IMR-90 (cell line): ENCODE data around the gene NTM. TPM values are rescaled to one million over a fixed set of nuclear protein-coding genes. Genes with fewer than 3 reads are reported as not detected.

Experiments
- ATAC-seq: fragments of 200-7000 bp; cut with Tn5 transposase; 2 replicates; pipeline ENCODE4 v1.9.1; 2020; ENCODE audit warnings: low read depth, mild to moderate bottlenecking, moderate library complexity
- BruUV-seq: library from RNA; stranded (reverse); fragments of 400-500 nt; replicated peaks from 2 replicates; lab custom pipeline; 2021; lab: Mats Ljungman, UMichigan
- CTCF ChIA-PET: fragments of 300-600 bp; formaldehyde crosslinking; extraction: SDS; loops from one replicate; lab custom pipeline; 2021; ENCODE audit warnings: antibody characterized with exemption; lab: Yijun Ruan, JAX
- POLR2A ChIA-PET: fragments of 300-600 bp; sonication (Branson Sonifier 250); formaldehyde crosslinking; loops from one replicate; lab custom pipeline; 2022; ENCODE audit warnings: antibody characterized with exemption; ENCODE audit not compliant: unreplicated experiment; lab: Charles Lee
- DNase-seq: peaks from one replicate; pipeline ENCODE4 v3.0.0; 2013
- H2AFZ ChIP-seq: replicated peaks from 2 replicates; pipeline ENCODE3; 2013; ENCODE audit warnings: low read length, mild to moderate bottlenecking; ENCODE audit not compliant: poor library complexity
- H2AK5ac ChIP-seq: 2 replicates; pipeline ENCODE4 v1.6.1; 2013; ENCODE audit warnings: low read depth, low read length, inconsistent platforms
- H2AK9ac ChIP-seq: replicated peaks from 2 replicates; pipeline ENCODE3; 2013; ENCODE audit warnings: mild to moderate bottlenecking, low read depth, low read length, moderate library complexity; ENCODE audit not compliant: poor library complexity
- H2BK120ac ChIP-seq: 2 replicates; pipeline ENCODE4 v1.6.1; 2013; ENCODE audit warnings: low read depth, low read length, inconsistent platforms
- H2BK15ac ChIP-seq: 3 replicates; pipeline ENCODE4 v1.6.1; 2013; ENCODE audit warnings: low read depth, low read length, inconsistent platforms
- H2BK20ac ChIP-seq: 2 replicates; pipeline ENCODE4 v1.6.1; 2013; ENCODE audit warnings: low read depth, mild to moderate bottlenecking, inconsistent platforms, low read length, moderate library complexity
- H2BK5ac ChIP-seq: 2 replicates; pipeline ENCODE4 v1.6.1; 2013; ENCODE audit warnings: mild to moderate bottlenecking, low read depth, low read length, inconsistent platforms; ENCODE audit not compliant: poor library complexity, severe bottlenecking
- H3K14ac ChIP-seq: replicated peaks from 2 replicates; pipeline ENCODE4 v1.6.1; 2013; ENCODE audit warnings: low read depth, low read length, inconsistent platforms
- H3K18ac ChIP-seq: 2 replicates; pipeline ENCODE4 v1.6.1; 2013; ENCODE audit warnings: low read depth, low read length, control low read depth
- H3K23ac ChIP-seq: 2 replicates; pipeline ENCODE4 v1.6.1; 2013; ENCODE audit warnings: low read depth, low read length, inconsistent platforms
- H3K27ac ChIP-seq: 2 replicates; pipeline ENCODE4 v1.5.1; 2013; ENCODE audit warnings: mild to moderate bottlenecking, control low read depth, low read length; ENCODE audit not compliant: insufficient read depth
- H3K27me3 ChIP-seq: 2 replicates; pipeline ENCODE4 v1.6.1; 2013; ENCODE audit warnings: low read length; ENCODE audit not compliant: control insufficient read depth, insufficient read depth
- H3K36me3 ChIP-seq: 2 replicates; pipeline ENCODE4 v1.6.1; 2013; ENCODE audit warnings: low read length, mixed read lengths; ENCODE audit not compliant: control insufficient read depth, insufficient read depth
- H3K4ac ChIP-seq: 2 replicates; pipeline ENCODE4 v1.6.1; 2013; ENCODE audit warnings: low read depth, low read length, inconsistent platforms
- H3K4me1 ChIP-seq: 2 replicates; pipeline ENCODE4 v1.6.1; 2013; ENCODE audit warnings: low read length, mixed read lengths; ENCODE audit not compliant: control insufficient read depth, insufficient read depth
- H3K4me2 ChIP-seq: 2 replicates; pipeline ENCODE4 v1.6.1; 2013; ENCODE audit warnings: low read depth, mild to moderate bottlenecking, control low read depth, low read length, moderate library complexity
- H3K4me3 ChIP-seq: 2 replicates; pipeline ENCODE4 v1.5.1; 2013; ENCODE audit warnings: low read depth, mild to moderate bottlenecking, control low read depth, low read length, moderate library complexity; ENCODE audit not compliant: insufficient read depth
- H3K56ac ChIP-seq: 2 replicates; pipeline ENCODE4 v1.6.1; 2013; ENCODE audit warnings: low read length, inconsistent platforms; ENCODE audit not compliant: insufficient read depth; ENCODE audit errors: extremely low read depth
- H3K79me1 ChIP-seq, 2 experiments: 2 replicates each; pipeline ENCODE4 v1.6.1; 2013; ENCODE audit warnings: low read length in 2 of 2, inconsistent platforms in 1 of 2, low read depth in 1 of 2
- H3K9ac ChIP-seq: 2 replicates; pipeline ENCODE4 v1.6.1; 2013; ENCODE audit warnings: low read depth, low read length, control low read depth
- H3K9me1 ChIP-seq: 2 replicates; pipeline ENCODE4 v1.6.1; 2013; ENCODE audit warnings: low read length, inconsistent platforms; ENCODE audit not compliant: insufficient read depth
- H3K9me3 ChIP-seq: 2 replicates; pipeline ENCODE4 v1.6.1; 2013; ENCODE audit warnings: low read length; ENCODE audit not compliant: control insufficient read depth, insufficient read depth
- H4K20me1 ChIP-seq: 2 replicates; pipeline ENCODE4 v1.6.1; 2013; ENCODE audit warnings: low read length, inconsistent platforms; ENCODE audit not compliant: insufficient read depth
- H4K5ac ChIP-seq: 2 replicates; pipeline ENCODE4 v1.6.1; 2013; ENCODE audit warnings: mild to moderate bottlenecking, low read depth, low read length, control low read depth
- H4K8ac ChIP-seq, 2 experiments: 2 replicates each; pipeline ENCODE4 v1.6.1; 2013; ENCODE audit warnings: low read depth in 2 of 2, low read length in 2 of 2, control low read depth in 1 of 2, inconsistent platforms in 1 of 2
- H4K91ac ChIP-seq: 2 replicates; pipeline ENCODE4 v1.6.1; 2013; ENCODE audit warnings: low read depth, low read length, inconsistent platforms; ENCODE audit not compliant: insufficient read depth
- BHLHE40 ChIP-seq: fragments of 150-350 bp; IDR thresholded peaks from 2 replicates; pipeline ENCODE4 v1.6.1; 2016; ENCODE audit warnings: mild to moderate bottlenecking, low read depth, low read length
- CHD1 ChIP-seq: IDR thresholded peaks from 2 replicates; pipeline ENCODE4 v1.6.1; 2012; ENCODE audit warnings: low read depth, low read length, improper control_type of control experiment
- ELK1 ChIP-seq: fragments of 150-350 bp; IDR thresholded peaks from 2 replicates; pipeline ENCODE4 v1.6.1; 2016; ENCODE audit warnings: low read depth, mild to moderate bottlenecking, low read length, moderate library complexity, borderline replicate concordance
- FOS ChIP-seq: fragments of 150-350 bp; IDR thresholded peaks from 2 replicates; pipeline ENCODE4 v1.6.1; 2016; ENCODE audit warnings: low read depth, low read length
- MXI1 ChIP-seq: IDR thresholded peaks from 2 replicates; pipeline ENCODE4 v1.6.1; 2012; ENCODE audit warnings: low read depth, mild to moderate bottlenecking, low read length, moderate library complexity, borderline replicate concordance
- NFE2L2 ChIP-seq: fragments of 150-350 bp; IDR thresholded peaks from 2 replicates; pipeline ENCODE4 v1.6.1; 2016; ENCODE audit warnings: low read depth, mild to moderate bottlenecking, low read length
- POLR2A ChIP-seq: IDR thresholded peaks from 2 replicates; pipeline ENCODE4 v1.6.1; 2012; ENCODE audit warnings: mild to moderate bottlenecking, low read depth, low read length
- RAD21 ChIP-seq: IDR thresholded peaks from 2 replicates; pipeline ENCODE4 v1.6.1; 2012; ENCODE audit warnings: low read length, improper control_type of control experiment
- SMC3 ChIP-seq: fragments of 150-350 bp; IDR thresholded peaks from 2 replicates; pipeline ENCODE4 v1.6.1; 2016; ENCODE audit warnings: low read depth, mild to moderate bottlenecking, antibody characterized with exemption, low read length, moderate library complexity
- WGBS, 2 experiments: methylation state at CpG; one replicate each; pipeline versions ENCODE4 v1.1.5 to v1.1.7; 2013; ENCODE audit warnings: missing lambda C conversion rate in 2 of 2; ENCODE audit not compliant: insufficient read length in 1 of 2; ENCODE audit errors: extremely low coverage in 2 of 2; 5-methylcytosine and 5-hydroxymethylcytosine counted together
- dilution Hi-C: fragments of 300-500 bp; cut with HindIII; formaldehyde crosslinking; loops from one replicate; pipeline ENCODE4 v1.14.3; 2018; ENCODE audit warnings: low sequenced_read_pairs; ENCODE audit not compliant: unreplicated experiment
- in situ Hi-C: fragments of 300-500 bp; cut with MboI; formaldehyde crosslinking; loops from 3 replicates; pipeline ENCODE4 v1.14.3; 2019; ENCODE audit warnings: low sequenced_read_pairs, inconsistent platforms, mixed read lengths
- intact Hi-C: fragments of 100-400 bp; cut with micrococcal nuclease; formaldehyde crosslinking; loops from 2 replicates; pipeline ENCODE4 v1.10.0; 2022
- polyA plus RNA-seq, 3 experiments: library from polyadenylated mRNA; depleted of rRNA; stranded (reverse); fragments of >200 nt; gene quantifications; 2 replicates each; pipeline ENCODE4 v1.2.3, GENCODE V29; 2012; ENCODE audit warnings: low replicate concordance in 1 of 3
- total RNA-seq: library from RNA; depleted of rRNA; stranded (reverse); fragments of >200 nt; gene quantifications from 2 replicates; pipeline ENCODE4 v1.2.3, GENCODE V29; 2012
- TF ChIP-seq, protein P1 (sequence below): conservative IDR thresholded peaks from 2 replicates; pipeline ENCODE4 v1.5.1; 2012; ENCODE audit warnings: mild to moderate bottlenecking, low read depth, low read length, improper control_type of control experiment
- TF ChIP-seq, protein P2 (sequence below): fragments of 150-350 bp; IDR thresholded peaks from 2 replicates; pipeline ENCODE4 v1.6.1; 2017; ENCODE audit warnings: mild to moderate bottlenecking, antibody characterized with exemption, low read length, low read depth

NTM gene
- total and polyA plus RNA-seq, 2 of the 4 experiments (the other 2 are of a cell fraction) = 19.5 to 25.5 TPM

- H3K27ac ChIP-seq = no peak overlapping the region
- H4K91ac ChIP-seq = peak overlapping the region; percentile 43; the same call in 1 of the 2 replicates
- H3K9me3 ChIP-seq = no peaks in the 10 kb centered on the region
- no peak overlapping the region for H3K9ac ChIP-seq
- peak overlapping the region; percentile 54; the same call in 1 of the 2 replicates for H2BK120ac ChIP-seq
- peak overlapping the region; percentile 54 for H2BK5ac ChIP-seq
- ChIA-PET POLR2A (no interaction called here), CTCF (interaction anchor here (1.0 to 1.2 kb wide), 3 partner anchors 21 to 96 kb away, joined by 3 to 4 read pairs (median 3); no protein-coding TSS in a partner anchor)
- BruUV-seq = no TSS peak
- H4K20me1 ChIP-seq = no peaks in the 10 kb centered on the region
- intact Hi-C loops = loop anchor here (5.0 kb wide), 1 partner anchor 81 kb away; no protein-coding TSS in a partner anchor
- peaks cover 22% of the 10 kb centered on the region for H3K9me1 ChIP-seq
- H3K4me1 ChIP-seq = peaks cover 26% of the 10 kb centered on the region
- peak overlapping the region; percentile 43; the same call in 1 of the 3 replicates for H2BK15ac ChIP-seq
- H3K27me3 ChIP-seq = no peaks in the 10 kb centered on the region
- DNase-seq (peak; percentile 52), ATAC-seq (no peak)
- no peak overlapping the region for H3K4me3 ChIP-seq
- H3K79me1 ChIP-seq = peaks cover 13 to 54% of the 10 kb centered on the region in 2 experiments
- H2AK9ac ChIP-seq = no peak overlapping the region
- H4K8ac ChIP-seq = peak overlapping the region in 1 of 2 experiments; percentile 41; a peak in 1 of 4 replicates
- peak overlapping the region; percentile 16; the same call in 1 of the 2 replicates for H2BK20ac ChIP-seq
- no peak overlapping the region for H3K23ac ChIP-seq
- no peak overlapping the region for H3K4me2 ChIP-seq
- H3K4ac ChIP-seq = peak overlapping the region; percentile 56
- no peak overlapping the region for H2AFZ ChIP-seq
- WGBS, 2 experiments = no CpG with 5 or more reads among the region's 3 CpGs
- no peak for TF ChIP-seq CHD1
- TF ChIP-seq BHLHE40 = no peak
- no peak for TF ChIP-seq FOS
- TF ChIP-seq RAD21 = no peak
- TF ChIP-seq ELK1 = no peak
- TF ChIP-seq, protein P1, sequence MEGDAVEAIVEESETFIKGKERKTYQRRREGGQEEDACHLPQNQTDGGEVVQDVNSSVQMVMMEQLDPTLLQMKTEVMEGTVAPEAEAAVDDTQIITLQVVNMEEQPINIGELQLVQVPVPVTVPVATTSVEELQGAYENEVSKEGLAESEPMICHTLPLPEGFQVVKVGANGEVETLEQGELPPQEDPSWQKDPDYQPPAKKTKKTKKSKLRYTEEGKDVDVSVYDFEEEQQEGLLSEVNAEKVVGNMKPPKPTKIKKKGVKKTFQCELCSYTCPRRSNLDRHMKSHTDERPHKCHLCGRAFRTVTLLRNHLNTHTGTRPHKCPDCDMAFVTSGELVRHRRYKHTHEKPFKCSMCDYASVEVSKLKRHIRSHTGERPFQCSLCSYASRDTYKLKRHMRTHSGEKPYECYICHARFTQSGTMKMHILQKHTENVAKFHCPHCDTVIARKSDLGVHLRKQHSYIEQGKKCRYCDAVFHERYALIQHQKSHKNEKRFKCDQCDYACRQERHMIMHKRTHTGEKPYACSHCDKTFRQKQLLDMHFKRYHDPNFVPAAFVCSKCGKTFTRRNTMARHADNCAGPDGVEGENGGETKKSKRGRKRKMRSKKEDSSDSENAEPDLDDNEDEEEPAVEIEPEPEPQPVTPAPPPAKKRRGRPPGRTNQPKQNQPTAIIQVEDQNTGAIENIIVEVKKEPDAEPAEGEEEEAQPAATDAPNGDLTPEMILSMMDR = no peak
- TF ChIP-seq, protein P2, sequence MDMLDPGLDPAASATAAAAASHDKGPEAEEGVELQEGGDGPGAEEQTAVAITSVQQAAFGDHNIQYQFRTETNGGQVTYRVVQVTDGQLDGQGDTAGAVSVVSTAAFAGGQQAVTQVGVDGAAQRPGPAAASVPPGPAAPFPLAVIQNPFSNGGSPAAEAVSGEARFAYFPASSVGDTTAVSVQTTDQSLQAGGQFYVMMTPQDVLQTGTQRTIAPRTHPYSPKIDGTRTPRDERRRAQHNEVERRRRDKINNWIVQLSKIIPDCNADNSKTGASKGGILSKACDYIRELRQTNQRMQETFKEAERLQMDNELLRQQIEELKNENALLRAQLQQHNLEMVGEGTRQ = no peak
- TF ChIP-seq SMC3 = no peak
- TF ChIP-seq NFE2L2 = no peak
- no peak for TF ChIP-seq POLR2A
- no peak for TF ChIP-seq MXI1
- 0 out of 2 replicates have a peak overlapping the region, but pooled peaks have one; percentile 12 for H3K14ac ChIP-seq
- no peak overlapping the region for H3K56ac ChIP-seq
- peak overlapping the region; percentile 49; the same call in 1 of the 2 replicates for H4K5ac ChIP-seq
- H3K36me3 ChIP-seq = no peaks in the 10 kb centered on the region
- peak overlapping the region; percentile 41; the same call in 1 of the 2 replicates for H2AK5ac ChIP-seq
- dilution Hi-C loops = no loop called here
- no peak overlapping the region for H3K18ac ChIP-seq
- in situ Hi-C loops = no loop called here
These were observed 660.5 kb downstream of the NTM start for GRCh38 chr11:132030896-132031295.
